ENCODE data around the gene CYB5D1. TPM values are rescaled to one million over a fixed set of nuclear protein-coding genes. Genes with fewer than 3 reads are reported as not detected.

The CYB5D1 gene
- total RNA-seq, 4 donors from 2014 or later: 7.0 to 14.1 (median 9.1) TPM

DNA sequence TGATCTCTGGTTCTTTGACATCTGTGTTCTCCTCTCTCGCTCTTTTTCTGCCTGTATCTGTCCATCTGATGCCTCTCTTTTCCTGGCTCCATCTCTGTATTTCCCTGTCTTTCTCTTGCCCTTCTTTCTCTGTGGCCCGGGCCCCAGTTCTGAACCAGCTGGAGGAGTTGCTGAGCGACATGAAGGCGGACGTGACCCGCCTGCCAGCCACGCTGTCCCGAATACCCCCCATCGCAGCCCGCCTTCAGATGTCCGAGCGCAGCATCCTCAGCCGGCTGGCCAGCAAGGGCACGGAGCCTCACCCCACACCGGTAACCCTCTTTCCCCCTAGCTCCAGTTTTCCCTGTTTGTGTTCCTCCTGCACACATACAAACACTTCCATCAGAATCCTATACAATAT lies 52.5 kb downstream of the CYB5D1 start:
- no peak overlapping the region for H3K4me3 ChIP-seq (ENCODE audit: low read depth, poor library complexity, severe bottlenecking)
- no peak for DNase-seq (ENCODE audit: low spot score in 2 of 2)
- intact Hi-C loops (cut with DNase I; ENCODE audit: low total_unique reads): loop anchor here (5.0 kb wide), 2 partner anchors 48 to 82 kb away; no protein-coding TSS in a partner anchor
- TF ChIP-seq, protein P1, sequence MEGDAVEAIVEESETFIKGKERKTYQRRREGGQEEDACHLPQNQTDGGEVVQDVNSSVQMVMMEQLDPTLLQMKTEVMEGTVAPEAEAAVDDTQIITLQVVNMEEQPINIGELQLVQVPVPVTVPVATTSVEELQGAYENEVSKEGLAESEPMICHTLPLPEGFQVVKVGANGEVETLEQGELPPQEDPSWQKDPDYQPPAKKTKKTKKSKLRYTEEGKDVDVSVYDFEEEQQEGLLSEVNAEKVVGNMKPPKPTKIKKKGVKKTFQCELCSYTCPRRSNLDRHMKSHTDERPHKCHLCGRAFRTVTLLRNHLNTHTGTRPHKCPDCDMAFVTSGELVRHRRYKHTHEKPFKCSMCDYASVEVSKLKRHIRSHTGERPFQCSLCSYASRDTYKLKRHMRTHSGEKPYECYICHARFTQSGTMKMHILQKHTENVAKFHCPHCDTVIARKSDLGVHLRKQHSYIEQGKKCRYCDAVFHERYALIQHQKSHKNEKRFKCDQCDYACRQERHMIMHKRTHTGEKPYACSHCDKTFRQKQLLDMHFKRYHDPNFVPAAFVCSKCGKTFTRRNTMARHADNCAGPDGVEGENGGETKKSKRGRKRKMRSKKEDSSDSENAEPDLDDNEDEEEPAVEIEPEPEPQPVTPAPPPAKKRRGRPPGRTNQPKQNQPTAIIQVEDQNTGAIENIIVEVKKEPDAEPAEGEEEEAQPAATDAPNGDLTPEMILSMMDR (IDR thresholded peaks at IDR 0.05): no peak
- 91 to 95% methylated on average over 15 of the region's 15 CpGs for WGBS, 2 donors

DNA sequence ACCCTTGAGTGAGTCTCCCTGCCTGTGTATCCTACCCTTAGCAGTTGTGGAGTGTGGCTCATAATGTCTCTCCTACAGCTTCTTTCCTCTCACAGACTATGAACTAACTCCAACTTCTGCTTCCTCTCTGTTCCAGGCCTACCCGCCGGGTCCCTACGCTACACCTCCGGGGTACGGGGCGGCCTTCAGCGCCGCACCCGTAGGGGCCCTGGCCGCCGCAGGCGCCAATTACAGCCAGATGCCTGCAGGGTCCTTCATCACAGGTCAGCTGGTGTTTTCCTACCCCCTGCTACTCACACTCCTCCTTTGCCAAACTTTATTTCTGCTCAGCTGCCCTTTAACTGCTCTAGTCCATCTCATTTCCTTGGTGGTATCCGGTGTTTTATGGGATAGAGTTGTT lies 52.9 kb downstream of the CYB5D1 start:
- H3K4me3 ChIP-seq (ENCODE audit: low read depth, poor library complexity, severe bottlenecking): no peak overlapping the region
- no peak for TF ChIP-seq POLR2A (IDR thresholded peaks at IDR 0.05)
- TF ChIP-seq, protein P1 (IDR thresholded peaks at IDR 0.05): no peak
- intact Hi-C loops (cut with DNase I; ENCODE audit: low total_unique reads): loop anchor here (5.0 kb wide), 2 partner anchors 48 to 82 kb away; no protein-coding TSS in a partner anchor
- WGBS, 2 donors: 86 to 91% methylated on average over 13 of the region's 13 CpGs
- no peak for DNase-seq (ENCODE audit: low spot score in 2 of 2)

DNA sequence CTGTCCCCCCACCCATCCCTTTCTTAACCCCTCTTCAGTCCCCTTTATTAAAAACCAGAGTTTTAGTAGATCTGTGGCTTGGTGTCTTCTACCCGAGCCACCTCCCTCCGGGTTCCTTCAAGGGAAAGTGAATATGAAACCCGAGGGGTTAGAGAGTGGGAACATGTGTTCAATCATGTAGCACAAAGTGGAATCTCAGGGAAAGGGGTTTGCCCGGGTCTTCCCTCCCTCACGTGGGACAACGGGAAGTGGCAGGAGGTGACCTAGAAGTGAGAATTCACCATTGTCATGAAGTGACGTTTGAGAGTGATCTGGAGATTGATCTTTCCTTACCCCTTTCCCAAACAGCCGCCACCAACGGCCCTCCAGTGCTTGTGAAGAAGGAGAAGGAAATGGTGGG lies 53.3 kb downstream of the CYB5D1 start:
- DNase-seq (ENCODE audit: low spot score in 2 of 2): no peak
- 61 to 63% methylated on average over 9 of the region's 9 CpGs for WGBS, 2 donors
- no peak overlapping the region for H3K4me3 ChIP-seq (ENCODE audit: low read depth, poor library complexity, severe bottlenecking)
- intact Hi-C loops (cut with DNase I; ENCODE audit: low total_unique reads): loop anchor here (5.0 kb wide), 2 partner anchors 49 to 81 kb away; no protein-coding TSS in a partner anchor
- TF ChIP-seq, protein P1 (IDR thresholded peaks at IDR 0.05): no peak
- no peak for TF ChIP-seq POLR2A (IDR thresholded peaks at IDR 0.05)

Other genes with a start within 250 kb of the CYB5D1 start
- 10 to 100 TPM; 32.1 to 35.7 (median 33.9) TPM for gene FXR2, start 243.1 kb upstream of the CYB5D1 start, total RNA-seq
- 10 to 100 TPM; 32.7 to 50.5 (median 43.0) TPM for gene SAT2, start 230.2 kb upstream of the CYB5D1 start, total RNA-seq
- not detected for gene SHBG, start 227.9 kb upstream of the CYB5D1 start, total RNA-seq
- 1 to 10 TPM in 1 of 4 donors, under 1 TPM in 2, not detected in 1; 0.42 to 3.0 (median 0.46) TPM for gene ATP1B2, start 207.1 kb upstream of the CYB5D1 start, total RNA-seq
- gene TP53, start 170.5 kb upstream of the CYB5D1 start, total RNA-seq: 10 to 100 TPM; 42.8 to 57.3 (median 50.8) TPM
- 1 to 10 TPM; 1.1 to 5.4 (median 4.5) TPM for gene WRAP53, start 169.5 kb upstream of the CYB5D1 start, total RNA-seq
- gene EFNB3, start 152.8 kb upstream of the CYB5D1 start, total RNA-seq: 1 to 10 TPM; 5.4 to 8.5 (median 7.6) TPM
- under 1 TPM in 3 of 4 donors, not detected in 1; under 0.01 to 0.10 (median 0.05) TPM for gene DNAH2, start 140.3 kb upstream of the CYB5D1 start, total RNA-seq
- gene KDM6B, start 23.8 kb upstream of the CYB5D1 start, total RNA-seq: 10 to 100 TPM; 12.5 to 30.9 (median 18.0) TPM
- 1 to 10 TPM in 3 of 4 donors, under 1 TPM in 1; 0.91 to 5.9 (median 3.4) TPM for gene TMEM88, start 2.9 kb upstream of the CYB5D1 start, total RNA-seq
- 100 to 1,000 TPM in 1 of 4 donors, 10 to 100 TPM in 3; 56.8 to 101 (median 91.3) TPM for gene NAA38, start 444 bp upstream of the CYB5D1 start, total RNA-seq
- gene CHD3, start 30.8 kb downstream of the CYB5D1 start, total RNA-seq: 10 to 100 TPM; 36.8 to 71.1 (median 54.8) TPM
- gene RNF227, start 58.3 kb downstream of the CYB5D1 start, total RNA-seq: 100 to 1,000 TPM; 111 to 202 (median 172) TPM
- gene KCNAB3, start 71.9 kb downstream of the CYB5D1 start, total RNA-seq: under 1 TPM; 0.10 to 0.49 (median 0.24) TPM
- 10 to 100 TPM; 39.8 to 62.5 (median 52.2) TPM for gene TRAPPC1, start 73.9 kb downstream of the CYB5D1 start, total RNA-seq
- gene CNTROB, start 74.2 kb downstream of the CYB5D1 start, total RNA-seq: 10 to 100 TPM; 23.4 to 43.1 (median 27.0) TPM
- under 1 TPM in 1 of 4 donors, not detected in 3; 0.13 TPM for gene GUCY2D, start 144.6 kb downstream of the CYB5D1 start, total RNA-seq
- gene ALOX15B, start 181.1 kb downstream of the CYB5D1 start, total RNA-seq: 100 to 1,000 TPM in 1 of 4 donors, 10 to 100 TPM in 3; 13.9 to 116 (median 59.9) TPM
- gene ALOX12B, start 229.7 kb downstream of the CYB5D1 start, total RNA-seq: 100 to 1,000 TPM; 131 to 246 (median 157) TPM